Neural progenitor cell (in vitro differentiated cells): Measurements from ENCODE around the gene CTDSP1. TPM values are rescaled to one million over a fixed set of nuclear protein-coding genes. Genes with fewer than 3 reads are reported as not detected.

ENCODE experiments used
- DNase-seq: peaks from one replicate; pipeline ENCODE4 v3.0.0-alpha.2; 2016; ENCODE audit warnings: low spot score
- H2AFZ ChIP-seq: fragments of 200-600 bp; sonication (generic); replicated peaks from 2 replicates; pipeline ENCODE4 v1.6.1; 2016; ENCODE audit warnings: antibody characterized with exemption
- H3F3A ChIP-seq: fragments of 200-600 bp; sonication (generic); 2 replicates; pipeline ENCODE4 v1.6.1; 2016; ENCODE audit warnings: antibody characterized with exemption, low read depth
- H3K27ac ChIP-seq: fragments of 200-600 bp; sonication (generic); 2 replicates; pipeline ENCODE4 v1.5.1; 2016; ENCODE audit warnings: mild to moderate bottlenecking
- H3K27me3 ChIP-seq: fragments of 200-600 bp; sonication (generic); 2 replicates; pipeline ENCODE4 v1.6.1; 2016; ENCODE audit warnings: mild to moderate bottlenecking, moderate library complexity
- H3K36me3 ChIP-seq: fragments of 200-600 bp; sonication (generic); 2 replicates; pipeline ENCODE4 v1.5.1; 2016
- H3K4me1 ChIP-seq: fragments of 200-600 bp; sonication (generic); 2 replicates; pipeline ENCODE4 v1.6.1; 2016; ENCODE audit warnings: mixed run types
- H3K4me2 ChIP-seq: fragments of 200-600 bp; sonication (generic); 2 replicates; pipeline ENCODE4 v1.6.1; 2016
- H3K4me3 ChIP-seq: fragments of 200-600 bp; sonication (generic); 2 replicates; pipeline ENCODE4 v1.5.1; 2016
- H3K79me2 ChIP-seq: fragments of 200-600 bp; sonication (generic); 2 replicates; pipeline ENCODE4 v1.6.1; 2016; ENCODE audit warnings: low read depth
- H3K9ac ChIP-seq: fragments of 200-600 bp; sonication (generic); 2 replicates; pipeline ENCODE4 v1.6.1; 2016
- H3K9me3 ChIP-seq: fragments of 200-600 bp; sonication (generic); 2 replicates; pipeline ENCODE4 v1.5.1; 2016; ENCODE audit warnings: low read depth
- H4K20me1 ChIP-seq: fragments of 200-600 bp; sonication (generic); 2 replicates; pipeline ENCODE4 v1.6.1; 2016; ENCODE audit warnings: low read depth
- H3K27ac Mint-ChIP-seq: 3 replicates; pipeline ENCODE4 v1.8.0; 2021; ENCODE audit warnings: mixed read lengths
- H3K27me3 Mint-ChIP-seq: 2 replicates; pipeline ENCODE4 v1.8.0; 2022; ENCODE audit warnings: low read depth, mild to moderate bottlenecking, inconsistent platforms, moderate library complexity, mixed read lengths; ENCODE audit not compliant: insufficient read depth
- H3K36me3 Mint-ChIP-seq: 3 replicates; pipeline ENCODE4 v1.8.0; 2021; ENCODE audit warnings: mixed read lengths
- H3K4me1 Mint-ChIP-seq: 3 replicates; pipeline ENCODE4 v1.8.0; 2021; ENCODE audit warnings: mixed read lengths
- H3K4me3 Mint-ChIP-seq: 3 replicates; pipeline ENCODE4 v1.8.0; 2021; ENCODE audit warnings: mild to moderate bottlenecking, moderate library complexity, mixed read lengths
- H3K9me3 Mint-ChIP-seq: 3 replicates; pipeline ENCODE4 v1.8.0; 2020; ENCODE audit warnings: mixed read lengths
- EZH2 ChIP-seq: fragments of 200-600 bp; sonication (generic); IDR thresholded peaks from 2 replicates; pipeline ENCODE4 v1.6.1; 2017; ENCODE audit warnings: antibody characterized with exemption, mild to moderate bottlenecking, moderate library complexity
- EZH2phosphoT487 ChIP-seq: fragments of 200-600 bp; sonication (generic); IDR thresholded peaks from 2 replicates; pipeline ENCODE4 v1.6.1; 2017; ENCODE audit warnings: antibody characterized with exemption
- microRNA counts: library from miRNA; unstranded; fragments of <30 nt; microRNA quantifications from one replicate; lab custom pipeline; 2016
- microRNA-seq: library from miRNA; unstranded; fragments of <30 nt; microRNA quantifications from one replicate; pipeline ENCODE4, GENCODE V29; 2016
- small RNA-seq: library from RNA; depleted of rRNA; stranded (forward); fragments of <200 nt; gene quantifications from one replicate; pipeline ENCODE3, GENCODE V24; 2015
- total RNA-seq: library from RNA; depleted of rRNA; stranded (reverse); fragments of >200 nt; gene quantifications from 2 replicates; pipeline ENCODE4 v1.2.3, GENCODE V29; 2015; ENCODE audit warnings: low replicate concordance
- TF ChIP-seq, protein P1 (sequence below): fragments of 200-600 bp; sonication (generic); IDR thresholded peaks from 2 replicates; pipeline ENCODE4 v1.5.1; 2017; ENCODE audit warnings: antibody characterized with exemption, mild to moderate bottlenecking

CTDSP1 gene
- total RNA-seq, 1 donor from 2014 or later = 31.3 TPM

DNA sequence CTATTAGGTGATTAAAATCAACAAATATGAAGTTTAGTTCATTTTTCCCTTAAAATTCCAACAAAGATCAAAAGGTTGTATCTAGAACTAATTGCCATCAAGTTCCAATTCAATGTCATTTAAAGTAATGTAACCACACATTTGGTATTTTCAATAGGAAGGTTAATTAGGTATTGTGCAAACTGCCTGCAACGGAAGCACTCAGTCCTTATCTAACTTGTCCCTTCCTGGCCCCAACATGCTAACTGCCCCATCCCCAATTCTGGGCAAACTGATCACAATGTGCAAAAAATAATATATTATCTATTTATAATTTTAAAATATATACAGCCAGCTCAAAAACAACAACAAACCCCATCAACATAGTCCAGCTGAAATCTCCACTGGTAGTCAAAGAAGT lies 52.4 kb downstream of the CTDSP1 start:
- no peak for TF ChIP-seq EZH2
- no peak for TF ChIP-seq EZH2phosphoT487
- TF ChIP-seq, protein P1, sequence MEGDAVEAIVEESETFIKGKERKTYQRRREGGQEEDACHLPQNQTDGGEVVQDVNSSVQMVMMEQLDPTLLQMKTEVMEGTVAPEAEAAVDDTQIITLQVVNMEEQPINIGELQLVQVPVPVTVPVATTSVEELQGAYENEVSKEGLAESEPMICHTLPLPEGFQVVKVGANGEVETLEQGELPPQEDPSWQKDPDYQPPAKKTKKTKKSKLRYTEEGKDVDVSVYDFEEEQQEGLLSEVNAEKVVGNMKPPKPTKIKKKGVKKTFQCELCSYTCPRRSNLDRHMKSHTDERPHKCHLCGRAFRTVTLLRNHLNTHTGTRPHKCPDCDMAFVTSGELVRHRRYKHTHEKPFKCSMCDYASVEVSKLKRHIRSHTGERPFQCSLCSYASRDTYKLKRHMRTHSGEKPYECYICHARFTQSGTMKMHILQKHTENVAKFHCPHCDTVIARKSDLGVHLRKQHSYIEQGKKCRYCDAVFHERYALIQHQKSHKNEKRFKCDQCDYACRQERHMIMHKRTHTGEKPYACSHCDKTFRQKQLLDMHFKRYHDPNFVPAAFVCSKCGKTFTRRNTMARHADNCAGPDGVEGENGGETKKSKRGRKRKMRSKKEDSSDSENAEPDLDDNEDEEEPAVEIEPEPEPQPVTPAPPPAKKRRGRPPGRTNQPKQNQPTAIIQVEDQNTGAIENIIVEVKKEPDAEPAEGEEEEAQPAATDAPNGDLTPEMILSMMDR = no peak
- Histone ChIP-seq H3K9me3 (no peaks in the 10 kb centered on the region), H3K36me3 (peaks cover 17% of the 10 kb centered on the region), H3K79me2 (no peaks in the 10 kb centered on the region), H3K27me3 (no peaks in the 10 kb centered on the region), H3K4me3 (no peak overlapping the region), H3F3A (peaks cover 5% of the 10 kb centered on the region), H3K27ac (no peak overlapping the region), H3K9ac (no peak overlapping the region), H4K20me1 (no peaks in the 10 kb centered on the region), H3K4me1 (no peaks in the 10 kb centered on the region), H3K4me2 (no peak overlapping the region), H2AFZ (no peak overlapping the region)
- H3K36me3 Mint-ChIP-seq = peaks cover 19% of the 10 kb centered on the region
- DNase-seq = no peak
- H3K27ac Mint-ChIP-seq = no peak overlapping the region
- no peaks in the 10 kb centered on the region for H3K27me3 Mint-ChIP-seq
- no peak overlapping the region for H3K4me3 Mint-ChIP-seq
- no peaks in the 10 kb centered on the region for H3K4me1 Mint-ChIP-seq
- H3K9me3 Mint-ChIP-seq = no peaks in the 10 kb centered on the region

MicroRNAs encoded within 50 kb of the gene (microRNA counts, 767-probe panel; counts per million panel counts)
- 3,765 counts per million, percentile 90 among the panel's probes with 10 or more counts for microRNA hsa-miR-26b-5p (lab: Ali Mortazavi, UCI)

Small RNA genes lying within 50 kb of the gene (microRNA-seq; reads per million reads assigned to microRNA genes)
- gene MIR26B = 3,998 reads per million, percentile 98 among the genes with 10 or more reads in this experiment

Small RNA genes lying within 50 kb of the gene (small RNA-seq; reads per million reads assigned to genes)
- gene MIR26B = 15.0 reads per million, percentile 96 among the genes with 10 or more reads in this experiment

Other genes with a start within 250 kb of the CTDSP1 start
- not detected in 2 replicates for gene CXCR1, start 232.9 kb upstream of the CTDSP1 start, total RNA-seq
- gene ARPC2, start 182.7 kb upstream of the CTDSP1 start, total RNA-seq = 151 and 155 TPM in 2 replicates
- 0.09 TPM in 1 of 2 replicates, not detected in the other for gene GPBAR1, start 138.9 kb upstream of the CTDSP1 start, total RNA-seq
- 90.4 and 151 TPM in 2 replicates for gene AAMP, start 129.7 kb upstream of the CTDSP1 start, total RNA-seq
- gene PNKD, start 129.3 kb upstream of the CTDSP1 start, total RNA-seq = 13.5 and 31.1 TPM in 2 replicates
- 11.1 and 14.1 TPM in 2 replicates for gene TMBIM1, start 107.4 kb upstream of the CTDSP1 start, total RNA-seq
- gene CATIP, start 43.0 kb upstream of the CTDSP1 start, total RNA-seq = 3.1 and 6.2 TPM in 2 replicates
- 0.03 TPM in 1 of 2 replicates, not detected in the other for gene SLC11A1, start 17.6 kb upstream of the CTDSP1 start, total RNA-seq
- gene VIL1, start 19.3 kb downstream of the CTDSP1 start, total RNA-seq = 0.22 TPM in 1 of 2 replicates, not detected in the other
- gene USP37, start 168.5 kb downstream of the CTDSP1 start, total RNA-seq = 21.0 and 35.1 TPM in 2 replicates
- 85.0 and 87.1 TPM in 2 replicates for gene CNOT9, start 169.0 kb downstream of the CTDSP1 start, total RNA-seq
- gene PLCD4, start 208.0 kb downstream of the CTDSP1 start, total RNA-seq = 0.12 and 1.1 TPM in 2 replicates